HEK293 (cell line): ENCODE results near the gene CABP4.
A peak's percentile ranks its signal among the peaks of the same experiment; 100 is the strongest.

Source experiments
- AEBP2 ChIP-seq: fragments of 450-650 bp; formaldehyde crosslinking; IDR thresholded peaks from 2 replicates; pipeline ENCODE4 v1.5.1; 2016; ENCODE audit warnings: missing biosample characterization, missing genetic modification characterization, borderline replicate concordance
- BCL11B ChIP-seq: fragments of 450-650 bp; formaldehyde crosslinking; IDR thresholded peaks from 2 replicates; pipeline ENCODE4 v1.5.1; 2016; ENCODE audit warnings: low read depth, missing biosample characterization, missing genetic modification characterization
- BCL6B ChIP-seq: fragments of 450-650 bp; formaldehyde crosslinking; IDR thresholded peaks from 2 replicates; pipeline ENCODE4 v1.5.1; 2017; ENCODE audit warnings: missing biosample characterization, missing genetic modification characterization
- EGR2 ChIP-seq: fragments of 450-650 bp; formaldehyde crosslinking; IDR thresholded peaks from 2 replicates; pipeline ENCODE4 v1.5.1; 2016; ENCODE audit warnings: low read depth, missing biosample characterization, missing genetic modification characterization
- GLI2 ChIP-seq: fragments of 450-650 bp; formaldehyde crosslinking; IDR thresholded peaks from 2 replicates; pipeline ENCODE4; 2017; ENCODE audit warnings: missing biosample characterization, missing genetic modification characterization, low read depth, borderline replicate concordance
- GLIS1 ChIP-seq: fragments of 450-650 bp; formaldehyde crosslinking; IDR thresholded peaks from 2 replicates; pipeline ENCODE4 v1.5.1; 2016; ENCODE audit warnings: missing biosample characterization, missing genetic modification characterization
- KLF7 ChIP-seq: fragments of 450-650 bp; formaldehyde crosslinking; IDR thresholded peaks from 2 replicates; pipeline ENCODE4 v1.5.1; 2016; ENCODE audit warnings: missing biosample characterization, missing genetic modification characterization, borderline replicate concordance
- KLF8 ChIP-seq: fragments of 450-650 bp; formaldehyde crosslinking; IDR thresholded peaks from 2 replicates; pipeline ENCODE4 v1.5.1; 2016; ENCODE audit warnings: missing biosample characterization, missing genetic modification characterization
- MEIS1 ChIP-seq: sonication (generic); formaldehyde crosslinking; IDR thresholded peaks from 2 replicates; pipeline ENCODE4 v1.8.1; 2022; ENCODE audit warnings: missing genetic modification reagents, mild to moderate bottlenecking, borderline replicate concordance
- SALL2 ChIP-seq: fragments of 450-650 bp; formaldehyde crosslinking; IDR thresholded peaks from 2 replicates; pipeline ENCODE4 v1.5.0; 2017; ENCODE audit warnings: missing biosample characterization, mild to moderate bottlenecking, missing genetic modification characterization, borderline replicate concordance
- SETDB1 ChIP-seq: IDR thresholded peaks from one replicate; pipeline ENCODE4 v1.6.1; 2017; ENCODE audit warnings: mild to moderate bottlenecking, low read length, moderate library complexity, mixed read lengths; ENCODE audit not compliant: insufficient read length
- SP3 ChIP-seq: fragments of 450-650 bp; formaldehyde crosslinking; IDR thresholded peaks from 2 replicates; pipeline ENCODE4 v1.5.1; 2016; ENCODE audit warnings: missing biosample characterization, missing genetic modification characterization
- ZBTB44 ChIP-seq: fragments of 450-650 bp; IDR thresholded peaks from 2 replicates; pipeline ENCODE4 v1.5.1; 2018; ENCODE audit warnings: missing biosample characterization, mild to moderate bottlenecking, missing genetic modification characterization
- ZBTB8A ChIP-seq: fragments of 450-650 bp; formaldehyde crosslinking; IDR thresholded peaks from 2 replicates; pipeline ENCODE4 v1.5.1; 2016; ENCODE audit warnings: missing biosample characterization, missing genetic modification characterization
- ZFP69B ChIP-seq: fragments of 450-650 bp; formaldehyde crosslinking; IDR thresholded peaks from 2 replicates; pipeline ENCODE4 v1.5.1; 2016; ENCODE audit warnings: missing biosample characterization, missing genetic modification characterization
- ZNF114 ChIP-seq: fragments of 450-650 bp; formaldehyde crosslinking; IDR thresholded peaks from 2 replicates; pipeline ENCODE4 v1.5.0; 2017; ENCODE audit warnings: missing biosample characterization, missing genetic modification characterization
- ZNF146 ChIP-seq: fragments of 450-650 bp; formaldehyde crosslinking; IDR thresholded peaks from 2 replicates; pipeline ENCODE4 v1.5.1; 2016; ENCODE audit warnings: missing biosample characterization, missing genetic modification characterization
- ZNF175 ChIP-seq: fragments of 450-650 bp; formaldehyde crosslinking; IDR thresholded peaks from 2 replicates; pipeline ENCODE4 v1.5.1; 2016; ENCODE audit warnings: missing biosample characterization, missing genetic modification characterization
- ZNF280C ChIP-seq: fragments of 450-650 bp; formaldehyde crosslinking; IDR thresholded peaks from 2 replicates; pipeline ENCODE4 v1.5.1; 2016; ENCODE audit warnings: missing biosample characterization, missing genetic modification characterization
- ZNF324 ChIP-seq: fragments of 450-650 bp; formaldehyde crosslinking; IDR thresholded peaks from 2 replicates; pipeline ENCODE4 v1.5.1; 2016; ENCODE audit warnings: missing biosample characterization, missing genetic modification characterization
- ZNF366 ChIP-seq: fragments of 450-650 bp; formaldehyde crosslinking; conservative IDR thresholded peaks from 2 replicates; pipeline ENCODE4 v1.5.1; 2016; ENCODE audit warnings: missing biosample characterization, missing genetic modification characterization
- ZNF391 ChIP-seq: fragments of 450-650 bp; formaldehyde crosslinking; IDR thresholded peaks from 2 replicates; pipeline ENCODE4 v1.5.1; 2016; ENCODE audit warnings: low read depth, missing biosample characterization, missing genetic modification characterization, borderline replicate concordance
- ZNF398 ChIP-seq: fragments of 450-650 bp; formaldehyde crosslinking; IDR thresholded peaks from 2 replicates; pipeline ENCODE4 v1.5.1; 2017; ENCODE audit warnings: missing biosample characterization, missing genetic modification characterization
- ZNF473 ChIP-seq: fragments of 450-650 bp; formaldehyde crosslinking; IDR thresholded peaks from 2 replicates; pipeline ENCODE4 v1.5.1; 2017; ENCODE audit warnings: missing biosample characterization, missing genetic modification characterization
- ZNF488 ChIP-seq: fragments of 450-650 bp; formaldehyde crosslinking; IDR thresholded peaks from 2 replicates; pipeline ENCODE4 v1.5.1; 2016; ENCODE audit warnings: missing biosample characterization, missing genetic modification characterization
- ZNF521 ChIP-seq: fragments of 450-650 bp; formaldehyde crosslinking; IDR thresholded peaks from 2 replicates; pipeline ENCODE4 v1.5.1; 2017; ENCODE audit warnings: missing biosample characterization, mild to moderate bottlenecking, missing genetic modification characterization
- ZNF548 ChIP-seq: fragments of 450-650 bp; formaldehyde crosslinking; IDR thresholded peaks from 2 replicates; pipeline ENCODE4 v1.5.1; 2016; ENCODE audit warnings: missing biosample characterization, missing genetic modification characterization
- ZNF654 ChIP-seq: fragments of 450-650 bp; formaldehyde crosslinking; IDR thresholded peaks from 2 replicates; pipeline ENCODE4 v1.5.1; 2016; ENCODE audit warnings: low read depth, missing biosample characterization, missing genetic modification characterization
- ZNF670 ChIP-seq: fragments of 450-650 bp; formaldehyde crosslinking; IDR thresholded peaks from 2 replicates; pipeline ENCODE4 v1.5.1; 2016; ENCODE audit warnings: missing biosample characterization, missing genetic modification characterization, low read depth
- ZNF76 ChIP-seq: fragments of 450-650 bp; formaldehyde crosslinking; IDR thresholded peaks from 2 replicates; pipeline ENCODE4; 2016; ENCODE audit warnings: low read depth, missing biosample characterization, missing genetic modification characterization, borderline replicate concordance

The CABP4 gene

GRCh38 chr11:67420646-67421429 is 34.3 kb upstream of the CABP4 start (continued):
- no peak for TF ChIP-seq ZBTB44 (tag by site-specific recombination)
- no peak for TF ChIP-seq AEBP2 (tag by site-specific recombination)
- TF ChIP-seq ZNF114 (tag by site-specific recombination) = no peak
- TF ChIP-seq ZNF366 = no peak
- TF ChIP-seq ZNF280C = no peak
- no peak for TF ChIP-seq ZNF548 (tag by site-specific recombination)
- no peak for TF ChIP-seq MEIS1 (CRISPR knock-in tag)
- TF ChIP-seq SETDB1 = no peak
- no peak for TF ChIP-seq ZFP69B (tag by site-specific recombination)
- TF ChIP-seq ZNF175 (tag by site-specific recombination) = no peak
- TF ChIP-seq BCL6B (tag by site-specific recombination) = no peak
- no peak for TF ChIP-seq ZNF76 (tag by site-specific recombination)
- no peak for TF ChIP-seq BCL11B
- TF ChIP-seq SP3 (tag by site-specific recombination) = peak; percentile 95
- TF ChIP-seq ZNF391 (tag by site-specific recombination) = no peak
- no peak for TF ChIP-seq ZNF670 (tag by site-specific recombination)
- TF ChIP-seq SALL2 (tag by site-specific recombination) = no peak
- TF ChIP-seq ZNF398 (tag by site-specific recombination) = no peak
- no peak for TF ChIP-seq ZNF488 (tag by site-specific recombination)
- peak; percentile 40; the same call in 1 of the 2 replicates for TF ChIP-seq KLF8 (tag by site-specific recombination)
- TF ChIP-seq ZBTB8A = no peak
- no peak for TF ChIP-seq ZNF146 (tag by site-specific recombination)
- no peak for TF ChIP-seq KLF7
- TF ChIP-seq ZNF473 (tag by site-specific recombination) = no peak
- TF ChIP-seq EGR2 (tag by site-specific recombination) = 0 out of 2 replicates have a peak, but pooled peaks have one; percentile 29
- TF ChIP-seq ZNF521 = no peak
- TF ChIP-seq ZNF654 (tag by site-specific recombination) = no peak
- no peak for TF ChIP-seq GLI2 (tag by site-specific recombination)
- TF ChIP-seq GLIS1 (tag by site-specific recombination) = peak; percentile 42
- no peak for TF ChIP-seq ZNF324
